HG03135 (cell line): ENCODE measurements around the gene LGALS7.
"Not testable (repeated sequence)": the region's sequence is repeated elsewhere in the genome, so short reads cannot be mapped to it uniquely, and the experiment has no call there.

Experiments used
- ATAC-seq: cut with Tn5 transposase; IDR thresholded peaks from one replicate; pipeline ENCODE4 v1.9.1; 2021; ENCODE audit warnings: mild to moderate bottlenecking, moderate library complexity; ENCODE audit not compliant: unreplicated experiment

The LGALS7 gene

GRCh38 chr19:38773469-38774177, at the start of gene LGALS7:
TSS of gene LGALS7 (minus strand) at chr19:38773517. CDS start at chr19:38773492, 25 bp downstream.
- ATAC-seq, result no peak

GRCh38 chr19:38821230-38821825, 48.0 kb upstream of the LGALS7 start:
- ATAC-seq, result not testable (repeated sequence)

GRCh38 chr19:38819231-38819920, 46.1 kb upstream of the LGALS7 start:
- ATAC-seq, result no peak

DNA sequence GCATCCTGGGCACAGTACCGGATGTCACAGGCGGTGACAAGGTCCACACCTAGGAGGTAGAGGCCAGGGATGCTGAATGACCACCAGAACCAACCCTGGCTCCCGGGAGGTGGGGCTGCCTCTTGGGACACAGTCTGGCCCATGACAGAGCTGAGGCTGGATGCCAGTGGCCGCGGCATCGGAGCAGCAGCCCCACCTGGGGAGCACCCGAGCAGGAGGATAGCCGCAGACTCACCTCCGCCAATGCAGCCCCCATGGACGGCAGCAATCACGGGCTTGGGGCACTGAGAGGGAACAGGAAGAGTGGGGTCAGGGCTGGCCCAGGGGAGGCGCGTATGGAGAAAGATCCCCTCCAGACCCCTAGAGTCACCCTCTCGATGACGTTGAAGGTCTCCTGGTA, 43.8 kb upstream of the LGALS7 start:
- no peak for ATAC-seq

DNA sequence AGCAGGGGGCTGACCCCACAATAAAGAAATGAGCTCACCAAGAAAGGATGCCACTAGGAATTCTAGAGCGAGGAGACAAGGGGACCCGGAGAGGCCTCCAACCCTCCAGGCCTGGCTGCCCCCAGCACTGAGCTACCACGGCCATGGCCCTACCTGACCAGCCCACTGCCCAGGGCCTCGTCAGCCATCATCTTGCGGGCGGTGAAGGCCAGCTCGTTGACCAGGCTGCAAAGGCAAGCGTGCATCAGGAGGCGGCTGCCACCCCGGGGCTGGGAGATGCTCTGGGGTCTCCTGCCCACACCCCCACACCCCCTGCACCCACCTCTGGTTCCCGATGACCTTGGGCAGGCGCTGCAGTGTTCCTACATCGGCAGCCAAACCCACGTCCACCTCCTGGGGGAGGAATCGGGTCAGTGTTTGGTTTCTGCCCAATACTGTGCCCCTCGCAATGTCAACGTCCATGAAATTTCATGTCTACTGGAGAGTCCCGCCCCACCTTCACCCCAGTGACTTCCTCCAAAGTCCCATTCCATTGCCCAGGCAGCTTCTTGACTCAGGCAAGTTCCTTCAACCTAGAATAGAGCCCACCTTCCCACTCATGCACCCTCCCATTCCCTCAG, 42.9 kb upstream of the LGALS7 start:
- no peak for ATAC-seq

- no peak for ATAC-seq
Observed at GRCh38 chr19:38815059-38816001, 42.0 kb upstream of the LGALS7 start.

DNA sequence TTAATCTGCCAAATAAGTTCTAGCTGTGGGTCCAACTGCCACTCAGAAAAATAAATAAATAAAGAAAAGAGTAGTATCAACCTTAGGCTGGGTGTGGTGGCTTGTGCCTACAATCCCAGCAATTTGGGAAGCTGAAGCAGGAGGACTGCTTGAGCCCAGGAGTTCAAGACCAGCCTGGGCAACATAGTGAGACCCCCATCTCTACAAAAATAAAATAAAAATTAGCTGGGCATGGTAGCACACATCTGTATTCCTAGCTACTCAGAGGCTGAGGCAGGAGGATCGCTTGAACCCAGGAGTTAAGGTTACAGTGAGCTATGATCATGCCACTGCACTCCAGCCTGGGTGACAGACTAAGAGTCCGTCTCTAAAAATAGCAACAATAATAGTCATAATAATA, 40.6 kb upstream of the LGALS7 start:
- not testable (repeated sequence) for ATAC-seq

GRCh38 chr19:38813323-38813722, 40.0 kb upstream of the LGALS7 start:
- no peak for ATAC-seq

DNA sequence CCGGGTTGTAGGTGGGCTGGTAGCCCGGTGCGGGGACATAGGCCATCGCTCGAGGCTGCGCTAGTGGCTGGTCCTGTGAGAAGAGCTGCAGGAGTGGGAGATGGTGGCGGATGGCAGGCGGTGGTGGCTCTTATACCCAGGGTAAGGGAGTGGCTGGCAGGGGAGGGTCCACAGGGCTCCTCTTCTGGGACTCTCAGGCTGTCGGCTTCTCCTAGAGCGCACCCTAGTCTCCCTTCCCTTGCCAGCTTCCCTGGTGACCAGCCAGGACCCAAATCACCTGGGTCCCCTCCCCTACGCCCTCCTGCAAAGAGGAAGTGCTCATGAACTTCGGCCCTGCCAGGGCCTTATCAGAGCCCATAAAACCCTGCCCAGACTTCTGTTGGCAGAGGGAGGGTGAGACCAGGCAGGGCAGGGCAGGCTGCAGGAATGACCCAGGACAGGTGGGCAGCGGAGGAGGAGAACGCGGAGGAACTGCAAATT, 39.6 kb upstream of the LGALS7 start, which contains the start of gene LGALS4:
LGALS4 (minus strand) TSS at position 105 of the 480 bp plus-strand sequence; CDS start at position 46, 59 bp downstream.
- ATAC-seq, result no peak

- ATAC-seq, result no peak
Observed at GRCh38 chr19:38812009-38812840, 38.9 kb upstream of the LGALS7 start.

DNA sequence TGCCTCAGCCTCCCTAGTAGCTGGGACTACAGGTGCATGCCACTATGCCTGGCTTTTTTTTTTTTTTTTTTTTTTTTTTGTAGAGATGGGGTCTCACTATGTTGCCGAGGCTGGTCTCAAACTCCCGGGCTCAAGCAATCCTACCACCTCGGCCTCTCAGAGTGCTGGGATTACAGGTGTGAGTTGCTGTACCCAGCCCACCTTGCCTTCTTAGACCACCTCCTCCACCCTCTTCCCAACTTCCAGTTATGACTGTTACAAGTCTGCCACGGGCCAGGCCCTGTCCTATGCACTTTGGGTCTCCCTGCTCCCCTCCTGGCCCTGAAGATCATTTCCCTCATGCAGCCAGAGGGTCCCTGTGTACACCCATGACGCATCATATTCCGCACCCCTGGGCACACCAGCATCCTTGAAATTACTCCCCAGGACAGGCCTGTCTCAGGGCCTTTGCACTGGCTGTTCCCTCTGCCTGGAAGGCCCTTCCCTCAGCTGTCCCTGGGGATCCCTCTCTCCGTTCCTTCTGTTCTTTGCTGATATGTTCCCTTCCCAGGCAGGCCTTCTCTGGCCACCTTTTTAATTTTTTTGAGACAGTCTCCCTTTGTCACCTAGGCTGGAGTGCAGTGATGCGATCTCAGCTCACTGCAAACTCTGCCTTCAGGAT, 36.4 kb upstream of the LGALS7 start:
- no peak for ATAC-seq

DNA sequence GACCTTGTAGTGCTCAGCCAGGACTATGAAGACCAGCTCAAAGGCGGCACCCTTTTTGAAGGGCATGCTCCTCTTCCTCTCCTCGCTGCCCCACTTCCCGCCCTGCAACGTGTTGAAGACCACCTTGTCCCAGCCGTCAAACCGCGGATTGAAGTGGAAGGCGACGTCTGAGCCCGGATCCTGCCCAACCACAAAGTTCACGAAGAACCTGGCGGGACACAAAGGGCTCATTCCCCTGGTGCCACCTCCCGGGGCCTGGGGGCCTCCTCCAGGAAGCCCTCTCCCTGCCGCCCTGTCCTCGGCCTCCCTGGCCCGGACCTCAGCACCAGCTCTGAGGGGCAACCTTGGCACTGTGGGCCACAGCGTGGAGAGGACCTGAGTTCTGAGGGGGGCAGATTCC, 35.4 kb upstream of the LGALS7 start:
- no peak for ATAC-seq

DNA sequence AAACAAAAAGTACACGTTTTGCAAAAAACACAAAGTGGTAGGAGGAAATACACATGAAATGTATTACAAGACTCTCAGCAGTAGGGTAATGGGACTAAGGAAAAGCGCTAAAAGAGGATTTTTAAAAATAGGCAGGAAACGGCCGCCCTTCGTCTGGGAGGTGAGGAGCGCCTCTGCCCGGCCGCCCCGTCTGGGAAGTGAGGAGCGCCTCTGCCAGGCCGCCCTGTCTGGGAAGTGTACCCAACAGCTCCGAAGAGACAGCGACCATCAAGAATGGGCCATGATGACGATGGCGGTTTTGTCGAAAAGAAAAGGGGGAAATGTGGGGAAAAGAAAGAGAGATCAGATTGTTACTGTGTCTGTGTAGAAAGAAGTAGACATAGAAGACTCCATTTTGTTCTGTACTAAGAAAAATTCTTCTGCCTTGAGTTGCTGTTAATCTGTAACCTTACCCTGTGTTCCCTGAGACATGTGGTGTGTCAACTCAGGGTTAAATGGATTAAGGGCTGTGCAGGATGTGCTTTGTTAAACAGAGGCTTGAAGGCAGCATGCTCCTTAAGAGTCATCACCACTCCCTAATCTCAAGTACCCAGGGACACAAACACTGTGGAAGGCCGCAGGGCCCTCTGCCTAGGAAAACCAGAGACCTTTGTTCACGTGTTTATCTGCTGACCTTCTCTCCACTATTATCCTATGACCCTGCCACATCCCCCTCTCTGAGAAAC, 34.2 kb upstream of the LGALS7 start:
- ATAC-seq, result not testable (repeated sequence)

GRCh38 chr19:38806371-38806770, 33.1 kb upstream of the LGALS7 start:
- ATAC-seq, result no peak

- ATAC-seq, result no peak
Observed at GRCh38 chr19:38805180-38805579, 31.9 kb upstream of the LGALS7 start.

- ATAC-seq, result no peak
Observed at GRCh38 chr19:38803543-38803942, 30.2 kb upstream of the LGALS7 start.

- ATAC-seq, result no peak
Observed at GRCh38 chr19:38801359-38802095, 28.2 kb upstream of the LGALS7 start.
